GM12878 (cell line): ENCODE data around the gene KIFC3. TPM values are rescaled to one million over a fixed set of nuclear protein-coding genes. Genes with fewer than 3 reads are reported as not detected.

Experiments used
- ATAC-seq: fragments of 200-7000 bp; cut with Tn5 transposase; 3 replicates; pipeline ENCODE4 v1.9.1; 2020; ENCODE audit warnings: mild to moderate bottlenecking, moderate library complexity
- BruUV-seq: library from RNA; stranded (reverse); fragments of 400-500 nt; replicated peaks from 2 replicates; lab custom pipeline; 2021; lab: Mats Ljungman, UMichigan
- CTCF ChIA-PET: fragments of 300-600 bp; sonication (Branson Sonifier 250); formaldehyde crosslinking; extraction: SDS; loops from one replicate; lab custom pipeline; 2021; ENCODE audit warnings: inconsistent platforms; lab: Yijun Ruan, JAX
- POLR2A ChIA-PET: fragments of 350-600 bp; formaldehyde crosslinking; extraction: SDS; loops from one replicate; lab custom pipeline; 2021; ENCODE audit warnings: inconsistent platforms; lab: Charles Lee
- RAD21 ChIA-PET: fragments of 300-600 bp; sonication (Branson Sonifier 250); formaldehyde crosslinking; loops from one replicate; lab custom pipeline; 2023; ENCODE audit warnings: antibody characterized with exemption; ENCODE audit not compliant: unreplicated experiment; lab: Charles Lee
- SMC1A ChIA-PET: fragments of 300-600 bp; sonication (Branson Sonifier 250); formaldehyde crosslinking; loops from one replicate; lab custom pipeline; 2023; ENCODE audit not compliant: unreplicated experiment, uncharacterized antibody; lab: Charles Lee
- DNase-seq: peaks from one replicate; pipeline ENCODE4 v3.0.0-alpha.2; 2011; ENCODE audit warnings: low read depth, low spot score
- FAIRE-seq: peaks from 3 replicates; lab custom pipeline; 2011; peaks lifted over from hg19 to GRCh38; lab: Jason Lieb, UNC
- H2AFZ ChIP-seq: 2 replicates; pipeline ENCODE4 v1.6.0; 2011; ENCODE audit warnings: low read depth, low read length, control low read depth; ENCODE audit not compliant: control insufficient read depth
- H3K27ac ChIP-seq: 2 replicates; pipeline ENCODE4 v1.5.1; 2011; ENCODE audit warnings: control low read depth; ENCODE audit not compliant: control insufficient read depth, insufficient read depth
- H3K27me3 ChIP-seq, 2 experiments: replicated peaks in 1 of 2; 2 replicates each; pipeline versions ENCODE4 v1.6.0 to v1.6.1; 2011; ENCODE audit warnings: low read length in 1 of 2; ENCODE audit not compliant: control insufficient read depth in 2 of 2, insufficient read depth in 2 of 2
- H3K36me3 ChIP-seq, 2 experiments: 2 replicates each; pipeline ENCODE4 v1.5.1; 2011; ENCODE audit warnings: low read length in 1 of 2; ENCODE audit not compliant: control insufficient read depth in 2 of 2, insufficient read depth in 2 of 2
- H3K4me1 ChIP-seq: 2 replicates; pipeline ENCODE4 v1.6.1; 2011; ENCODE audit warnings: mild to moderate bottlenecking, low read length, moderate library complexity, mixed read lengths; ENCODE audit not compliant: control insufficient read depth, insufficient read depth
- H3K4me2 ChIP-seq: 2 replicates; pipeline ENCODE4 v1.6.0; 2011; ENCODE audit warnings: control low read depth; ENCODE audit not compliant: control insufficient read depth, insufficient read depth
- H3K4me3 ChIP-seq: fragments of 200-600 bp; sonication (generic); 2 replicates; pipeline ENCODE4 v1.5.1; 2016
- H3K79me2 ChIP-seq: 2 replicates; pipeline ENCODE4 v1.6.0; 2011; ENCODE audit warnings: low read length; ENCODE audit not compliant: control insufficient read depth, insufficient read depth
- H3K9ac ChIP-seq: 2 replicates; pipeline ENCODE4 v1.8.0; 2011; ENCODE audit warnings: low read length, control low read depth, mixed read lengths; ENCODE audit not compliant: control insufficient read depth, insufficient read depth
- H3K9me3 ChIP-seq: replicated peaks from 3 replicates; pipeline ENCODE4 v1.5.1; 2011; ENCODE audit warnings: mild to moderate bottlenecking, low read length; ENCODE audit not compliant: control insufficient read depth, insufficient read depth
- H4K20me1 ChIP-seq: 2 replicates; pipeline ENCODE4 v1.6.0; 2011; ENCODE audit not compliant: control insufficient read depth, insufficient read depth
- FOXM1 ChIP-seq: IDR thresholded peaks from 2 replicates; pipeline ENCODE4 v1.6.1; 2012; ENCODE audit warnings: low read depth, mild to moderate bottlenecking, inconsistent platforms, low read length, moderate library complexity
- KDM1A ChIP-seq: fragments of 200-600 bp; sonication (generic); IDR thresholded peaks from 2 replicates; pipeline ENCODE4 v1.6.1; 2016; ENCODE audit warnings: borderline replicate concordance
- MEF2B ChIP-seq: fragments of 450-650 bp; IDR thresholded peaks from 2 replicates; pipeline ENCODE4 v1.6.1; 2018; ENCODE audit warnings: mild to moderate bottlenecking, moderate library complexity; ENCODE audit not compliant: partially characterized antibody, poor library complexity, severe bottlenecking
- STAT3 ChIP-seq: IDR thresholded peaks from 2 replicates; pipeline ENCODE4 v1.6.1; 2011; ENCODE audit warnings: low read depth, low read length, improper control_type of control experiment
- TAF1 ChIP-seq: IDR thresholded peaks from 2 replicates; pipeline ENCODE4 v1.6.1; 2011; ENCODE audit warnings: mild to moderate bottlenecking, low read depth, low read length, borderline replicate concordance
- WGBS: methylation state at CpG from one replicate; pipeline ENCODE4 v1.1.6; 2016; ENCODE audit warnings: low lambda C conversion rate; ENCODE audit not compliant: insufficient replicate concordance, insufficient coverage; ENCODE audit errors: missing lambda C conversion rate; 5-methylcytosine and 5-hydroxymethylcytosine counted together
- in situ Hi-C: fragments of 300-500 bp; cut with MboI; formaldehyde crosslinking; loops from 9 replicates; pipeline ENCODE4 v1.14.3; 2018; ENCODE audit warnings: mixed read lengths
- intact Hi-C: fragments of 100-400 bp; cut with micrococcal nuclease; formaldehyde crosslinking; loops from one replicate; pipeline ENCODE4 v1.14.2; 2022; ENCODE audit not compliant: unreplicated experiment
- polyA plus RNA-seq, 11 experiments: library from polyadenylated mRNA; depleted of rRNA in 4 of 11; unstranded in 6 of 11; stranded (reverse) in 5 of 11; fragments of >200 nt; fragmentation: Nextera tagmentation in 4 of 11; fragmentation: Illumina TruSeq in 1 of 11; extraction: Ambion mirVana in 4 of 11; extraction: Trizol in 1 of 11; gene quantifications; 1 replicate in 1 of 11; 2 replicates in 10 of 11; pipeline versions ENCODE4 v1.2.1 to v1.2.3, GENCODE V29; 2011 to 2016; ENCODE audit warnings: inconsistent platforms in 2 of 11, missing spikeins in 2 of 11, low read depth in 1 of 11
- total RNA-seq, 4 experiments: library from RNA; depleted of rRNA in 3 of 4; stranded (reverse); fragments of >200 nt in 3 of 4; fragmentation: Illumina TruSeq in 1 of 4; extraction: Trizol in 1 of 4; gene quantifications; 2 replicates each; pipeline versions ENCODE4 v1.2.1 to v1.2.3, GENCODE V29; 2013 to 2021
- TF ChIP-seq, protein P1 (sequence below): fragments of 450-650 bp; IDR thresholded peaks from 2 replicates; pipeline ENCODE4 v1.6.1; 2017; ENCODE audit warnings: mild to moderate bottlenecking, low read depth, inconsistent platforms; ENCODE audit not compliant: poor library complexity, severe bottlenecking
- TF ChIP-seq, protein P2 (sequence below): IDR thresholded peaks from 2 replicates; pipeline ENCODE4 v1.6.1; 2011; ENCODE audit warnings: borderline replicate concordance, low read depth, mild to moderate bottlenecking, moderate library complexity, mixed read lengths, low read length; ENCODE audit not compliant: insufficient read depth; ENCODE audit errors: extremely low read length
- TF ChIP-seq, protein P3 (sequence below): fragments of 450-650 bp; IDR thresholded peaks from 2 replicates; pipeline ENCODE4 v1.6.1; 2018; ENCODE audit warnings: mild to moderate bottlenecking, low read depth, moderate library complexity; ENCODE audit not compliant: partially characterized antibody

KIFC3 gene
- total and polyA plus RNA-seq, 10 of the 15 experiments (the other 5 are each of a cell fraction or from before 2014, with no cell fraction given): 0.22 to 1.3 (median 0.26) TPM; not detected in 3

DNA sequence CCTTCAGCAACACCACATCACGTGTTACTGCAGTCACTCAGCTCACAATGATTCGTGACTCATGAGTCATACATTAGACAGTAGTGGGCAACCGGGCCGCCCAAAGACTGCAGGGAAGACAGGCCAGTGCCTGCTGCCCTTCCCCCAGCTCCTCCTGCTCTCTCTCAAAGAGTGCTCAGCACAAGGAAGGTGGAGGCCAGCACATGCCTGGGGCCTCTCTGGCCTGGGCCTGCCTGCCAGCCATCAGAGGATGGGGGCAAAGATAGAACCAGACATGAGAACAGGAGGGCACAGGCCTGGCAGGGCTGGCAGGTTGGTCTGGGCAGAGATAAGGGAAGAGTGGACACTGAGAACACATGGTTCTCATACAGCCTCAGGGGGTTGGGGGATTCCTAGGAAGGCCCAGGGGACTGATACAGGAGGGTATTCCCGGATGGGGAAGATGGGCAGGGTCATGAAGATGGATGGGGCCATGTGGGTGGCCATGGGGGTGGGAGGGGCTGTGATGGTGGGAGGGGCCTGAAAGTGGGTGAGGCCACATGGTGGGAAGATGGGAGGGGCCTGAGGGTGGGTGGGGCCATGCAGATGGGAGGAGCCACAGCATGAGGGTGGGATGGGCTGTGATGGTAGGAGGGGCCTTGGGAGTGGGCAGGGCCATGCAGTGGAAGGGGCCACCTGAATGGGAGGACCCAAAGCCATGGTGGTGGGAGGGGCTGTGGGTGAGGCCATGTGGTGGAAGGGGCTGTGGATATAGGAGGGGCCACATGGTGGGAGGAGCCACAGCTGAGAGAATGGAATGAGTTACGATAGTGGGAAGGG lies 37.7 kb downstream of the KIFC3 start:
- SMC1A ChIA-PET: no interaction called here
- CTCF ChIA-PET: no interaction called here
- Histone ChIP-seq H3K36me3 (no peaks in the 10 kb centered on the region), H3K27ac (no peak overlapping the region), H2AFZ (no peak overlapping the region), H3K4me1 (no peaks in the 10 kb centered on the region), H3K79me2 (no peaks in the 10 kb centered on the region), H3K9ac (no peak overlapping the region), H3K4me2 (no peak overlapping the region), H4K20me1 (no peaks in the 10 kb centered on the region), H3K9me3 (no peaks in the 10 kb centered on the region), H3K4me3 (no peak overlapping the region), H3K27me3 (no peaks in the 10 kb centered on the region)
- ATAC-seq (peak; percentile 84), FAIRE-seq (no peak), DNase-seq (peak; percentile 3)
- intact Hi-C loops (no loop called here), in situ Hi-C loops (no loop called here)
- POLR2A ChIA-PET: no interaction called here
- WGBS: 26% methylated on average over 6 of the region's 6 CpGs
- RAD21 ChIA-PET: no interaction called here
- TF ChIP-seq KDM1A: no peak
- no peak for TF ChIP-seq FOXM1
- no peak for TF ChIP-seq TAF1
- TF ChIP-seq, protein P1, sequence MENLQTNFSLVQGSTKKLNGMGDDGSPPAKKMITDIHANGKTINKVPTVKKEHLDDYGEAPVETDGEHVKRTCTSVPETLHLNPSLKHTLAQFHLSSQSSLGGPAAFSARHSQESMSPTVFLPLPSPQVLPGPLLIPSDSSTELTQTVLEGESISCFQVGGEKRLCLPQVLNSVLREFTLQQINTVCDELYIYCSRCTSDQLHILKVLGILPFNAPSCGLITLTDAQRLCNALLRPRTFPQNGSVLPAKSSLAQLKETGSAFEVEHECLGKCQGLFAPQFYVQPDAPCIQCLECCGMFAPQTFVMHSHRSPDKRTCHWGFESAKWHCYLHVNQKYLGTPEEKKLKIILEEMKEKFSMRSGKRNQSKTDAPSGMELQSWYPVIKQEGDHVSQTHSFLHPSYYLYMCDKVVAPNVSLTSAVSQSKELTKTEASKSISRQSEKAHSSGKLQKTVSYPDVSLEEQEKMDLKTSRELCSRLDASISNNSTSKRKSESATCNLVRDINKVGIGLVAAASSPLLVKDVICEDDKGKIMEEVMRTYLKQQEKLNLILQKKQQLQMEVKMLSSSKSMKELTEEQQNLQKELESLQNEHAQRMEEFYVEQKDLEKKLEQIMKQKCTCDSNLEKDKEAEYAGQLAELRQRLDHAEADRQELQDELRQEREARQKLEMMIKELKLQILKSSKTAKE: no peak
- TF ChIP-seq STAT3: no peak
- TF ChIP-seq, protein P2, sequence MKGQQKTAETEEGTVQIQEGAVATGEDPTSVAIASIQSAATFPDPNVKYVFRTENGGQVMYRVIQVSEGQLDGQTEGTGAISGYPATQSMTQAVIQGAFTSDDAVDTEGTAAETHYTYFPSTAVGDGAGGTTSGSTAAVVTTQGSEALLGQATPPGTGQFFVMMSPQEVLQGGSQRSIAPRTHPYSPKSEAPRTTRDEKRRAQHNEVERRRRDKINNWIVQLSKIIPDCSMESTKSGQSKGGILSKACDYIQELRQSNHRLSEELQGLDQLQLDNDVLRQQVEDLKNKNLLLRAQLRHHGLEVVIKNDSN: no peak
- TF ChIP-seq MEF2B: peak; percentile 51
- TF ChIP-seq, protein P3, sequence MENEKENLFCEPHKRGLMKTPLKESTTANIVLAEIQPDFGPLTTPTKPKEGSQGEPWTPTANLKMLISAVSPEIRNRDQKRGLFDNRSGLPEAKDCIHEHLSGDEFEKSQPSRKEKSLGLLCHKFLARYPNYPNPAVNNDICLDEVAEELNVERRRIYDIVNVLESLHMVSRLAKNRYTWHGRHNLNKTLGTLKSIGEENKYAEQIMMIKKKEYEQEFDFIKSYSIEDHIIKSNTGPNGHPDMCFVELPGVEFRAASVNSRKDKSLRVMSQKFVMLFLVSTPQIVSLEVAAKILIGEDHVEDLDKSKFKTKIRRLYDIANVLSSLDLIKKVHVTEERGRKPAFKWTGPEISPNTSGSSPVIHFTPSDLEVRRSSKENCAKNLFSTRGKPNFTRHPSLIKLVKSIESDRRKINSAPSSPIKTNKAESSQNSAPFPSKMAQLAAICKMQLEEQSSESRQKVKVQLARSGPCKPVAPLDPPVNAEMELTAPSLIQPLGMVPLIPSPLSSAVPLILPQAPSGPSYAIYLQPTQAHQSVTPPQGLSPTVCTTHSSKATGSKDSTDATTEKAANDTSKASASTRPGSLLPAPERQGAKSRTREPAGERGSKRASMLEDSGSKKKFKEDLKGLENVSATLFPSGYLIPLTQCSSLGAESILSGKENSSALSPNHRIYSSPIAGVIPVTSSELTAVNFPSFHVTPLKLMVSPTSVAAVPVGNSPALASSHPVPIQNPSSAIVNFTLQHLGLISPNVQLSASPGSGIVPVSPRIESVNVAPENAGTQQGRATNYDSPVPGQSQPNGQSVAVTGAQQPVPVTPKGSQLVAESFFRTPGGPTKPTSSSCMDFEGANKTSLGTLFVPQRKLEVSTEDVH: no peak
- BruUV-seq: no TSS peak
